C4-2B (cell line): ENCODE measurements around the gene STMND1.

ENCODE experiments used
- H3K27ac ChIP-seq: fragments of 450-650 bp; 2 replicates; pipeline ENCODE4 v1.5.1; 2017
- CTCF ChIP-seq: fragments of 450-650 bp; conservative IDR thresholded peaks from 2 replicates; pipeline ENCODE4 v1.5.1; 2017; ENCODE audit warnings: mild to moderate bottlenecking
- ZFX ChIP-seq: fragments of 450-650 bp; IDR thresholded peaks from 2 replicates; pipeline ENCODE4 v1.6.1; 2017

The STMND1 gene

GRCh38 chr6:17101422-17102257 is at the start of gene STMND1:
TSS of gene STMND1 (plus strand) at chr6:17102050. CDS start at chr6:17102258, 208 bp downstream.
- TF ChIP-seq ZFX = no peak
- peak within 1 kb of the TSS; percentile 10; the same call in 1 of the 2 replicates for H3K27ac ChIP-seq

- no peak for TF ChIP-seq CTCF
- no peak for TF ChIP-seq ZFX
- no peak overlapping the region for H3K27ac ChIP-seq
These were observed 47.2 kb upstream of the STMND1 start for GRCh38 chr6:17054647-17055046.

- TF ChIP-seq ZFX (no peak), CTCF (no peak)
- no peak overlapping the region for H3K27ac ChIP-seq
These were observed 44.5 kb upstream of the STMND1 start for GRCh38 chr6:17057322-17057721.

- TF ChIP-seq CTCF = no peak
- TF ChIP-seq ZFX = no peak
- no peak overlapping the region for H3K27ac ChIP-seq
These were observed 43.3 kb upstream of the STMND1 start for GRCh38 chr6:17058550-17058949.

- TF ChIP-seq ZFX = no peak
- no peak for TF ChIP-seq CTCF
- no peak overlapping the region for H3K27ac ChIP-seq
These were observed 42.8 kb upstream of the STMND1 start for GRCh38 chr6:17059022-17059421.

GRCh38 chr6:17059850-17060249 is 42.0 kb upstream of the STMND1 start:
- TF ChIP-seq CTCF (no peak), ZFX (no peak)
- H3K27ac ChIP-seq = no peak overlapping the region

GRCh38 chr6:17061097-17061496 is 40.8 kb upstream of the STMND1 start:
- TF ChIP-seq CTCF (no peak), ZFX (no peak)
- H3K27ac ChIP-seq = no peak overlapping the region
